Parathyroid adenoma (tissue), 2 donors: ENCODE measurements around the gene ARHGEF7.
A peak's percentile ranks its signal among the peaks of the same experiment; 100 is the strongest.

Experiments used
- H2AFZ ChIP-seq: fragments of 300-600 bp; sonication (generic); one replicate; pipeline ENCODE4 v1.7.0; 2017; ENCODE audit warnings: antibody characterized with exemption, mild to moderate bottlenecking
- H3K27ac ChIP-seq: fragments of 300-600 bp; sonication (generic); one replicate; pipeline ENCODE4 v1.7.0; 2017
- H3K27me3 ChIP-seq: fragments of 300-600 bp; sonication (generic); one replicate; pipeline ENCODE4 v1.7.0; 2017; ENCODE audit warnings: low read length; ENCODE audit not compliant: control insufficient read depth, insufficient read depth
- H3K36me3 ChIP-seq: fragments of 300-600 bp; sonication (generic); one replicate; pipeline ENCODE4 v1.7.0; 2017; ENCODE audit warnings: low read length; ENCODE audit not compliant: control insufficient read depth, insufficient read depth
- H3K4me1 ChIP-seq: fragments of 300-600 bp; sonication (generic); one replicate; pipeline ENCODE4 v1.7.0; 2017; ENCODE audit warnings: control low read depth
- H3K4me2 ChIP-seq: fragments of 300-600 bp; sonication (generic); one replicate; pipeline ENCODE4 v1.7.0; 2017; ENCODE audit warnings: low read length
- H3K4me3 ChIP-seq: fragments of 300-600 bp; sonication (generic); one replicate; pipeline ENCODE4 v1.7.0; 2017; ENCODE audit warnings: low read depth, low read length
- H3K79me2 ChIP-seq: fragments of 300-600 bp; sonication (generic); one replicate; pipeline ENCODE4 v1.7.0; 2017; ENCODE audit warnings: control low read depth
- H3K9ac ChIP-seq: fragments of 300-600 bp; sonication (generic); one replicate; pipeline ENCODE4 v1.7.0; 2017; ENCODE audit warnings: mild to moderate bottlenecking
- H3K9me3 ChIP-seq: fragments of 300-600 bp; sonication (generic); one replicate; pipeline ENCODE4 v1.7.0; 2017; ENCODE audit warnings: low read length; ENCODE audit not compliant: control insufficient read depth
- CTCF ChIP-seq: fragments of 300-600 bp; sonication (generic); IDR thresholded peaks from one replicate; pipeline ENCODE4 v1.7.0; 2017; ENCODE audit warnings: antibody characterized with exemption, mild to moderate bottlenecking
- donor health status: primary hyperparathyroidism.

The ARHGEF7 gene

DNA sequence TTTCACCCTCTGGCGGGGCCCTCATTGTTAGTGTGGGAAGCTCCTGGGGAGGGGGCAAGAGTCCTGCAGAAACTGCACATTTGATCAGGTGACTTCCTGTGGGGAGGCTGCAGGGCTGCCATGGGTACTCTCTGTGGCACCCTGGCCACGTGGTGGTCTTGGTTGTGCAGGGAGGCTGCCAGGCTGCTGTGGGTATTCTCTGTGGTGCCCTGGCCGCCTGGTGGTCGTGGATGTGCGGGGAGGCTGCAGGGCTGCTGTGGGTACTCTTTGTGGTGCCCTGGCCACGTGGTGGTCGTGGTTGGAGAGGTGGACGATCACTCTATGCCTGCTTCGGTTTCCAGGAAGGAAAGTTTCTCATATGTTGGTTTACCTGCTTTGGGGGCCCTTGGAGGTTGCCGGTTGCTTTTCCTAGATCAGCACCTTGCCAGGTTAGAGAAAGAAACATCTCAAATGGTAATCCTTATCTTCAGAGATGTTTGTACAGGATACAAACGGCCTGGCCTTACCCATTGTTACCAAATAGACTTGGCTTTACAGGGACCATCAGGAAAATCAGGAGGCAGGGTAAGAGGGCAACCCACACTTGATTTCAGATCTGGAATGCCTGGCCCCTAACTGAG, 228.2 kb downstream of the ARHGEF7 start:
- Histone ChIP-seq H2AFZ (no peak overlapping the region), H3K36me3 (no peaks in the 10 kb centered on the region), H3K4me3 (no peak overlapping the region), H3K4me2 (no peak overlapping the region), H3K9me3 (no peaks in the 10 kb centered on the region), H3K4me1 (no peaks in the 10 kb centered on the region), H3K9ac (no peak overlapping the region), H3K27ac (no peak overlapping the region), H3K79me2 (no peaks in the 10 kb centered on the region), H3K27me3 (no peaks in the 10 kb centered on the region)
- no peak for TF ChIP-seq CTCF

DNA sequence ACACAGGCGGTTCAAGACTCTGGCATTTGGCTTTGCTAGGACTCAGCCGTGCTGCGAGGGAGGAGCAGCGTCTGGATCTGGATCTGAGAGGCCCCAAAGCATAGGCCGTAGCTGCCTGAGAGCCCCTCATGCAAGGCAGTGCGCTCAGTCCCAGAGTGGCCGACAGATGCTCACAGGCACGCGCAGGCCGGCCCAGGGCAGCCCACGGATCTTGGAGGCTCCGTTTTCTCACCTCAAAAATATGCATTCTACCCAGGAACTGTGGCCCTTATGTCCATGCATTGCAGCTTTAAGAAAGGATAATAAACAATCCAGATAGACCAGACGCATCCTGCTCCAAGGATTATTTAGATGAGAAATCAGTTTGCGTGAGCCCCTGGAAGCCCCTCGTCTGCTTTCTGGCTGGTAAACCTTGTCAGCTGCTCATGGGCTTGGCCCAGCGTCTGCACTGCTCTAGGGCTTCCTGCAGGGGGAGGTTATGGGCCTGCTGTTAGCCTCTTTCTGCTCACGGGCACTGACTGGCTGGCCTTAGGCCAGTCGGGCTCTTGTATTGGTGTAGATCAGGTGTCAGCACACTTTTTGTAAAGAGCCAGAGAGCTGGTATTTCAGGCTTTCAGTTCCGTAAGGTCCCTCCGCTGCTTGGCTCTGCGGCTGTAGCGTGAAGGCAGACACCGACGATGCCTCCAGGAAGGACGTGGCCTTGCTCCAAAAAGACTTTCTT, 229.5 kb downstream of the ARHGEF7 start:
- H2AFZ ChIP-seq = no peak overlapping the region
- H3K36me3 ChIP-seq = no peaks in the 10 kb centered on the region
- no peaks in the 10 kb centered on the region for H3K9me3 ChIP-seq
- no peak overlapping the region for H3K4me3 ChIP-seq
- H3K4me2 ChIP-seq = no peak overlapping the region
- no peaks in the 10 kb centered on the region for H3K79me2 ChIP-seq
- peak; percentile 23 for TF ChIP-seq CTCF
- H3K27ac ChIP-seq = no peak overlapping the region
- no peak overlapping the region for H3K9ac ChIP-seq
- H3K27me3 ChIP-seq = no peaks in the 10 kb centered on the region
- H3K4me1 ChIP-seq = no peaks in the 10 kb centered on the region

- Histone ChIP-seq H3K4me2 (no peak overlapping the region), H3K27me3 (no peaks in the 10 kb centered on the region), H3K9ac (no peak overlapping the region), H3K9me3 (no peaks in the 10 kb centered on the region), H3K4me1 (no peaks in the 10 kb centered on the region), H2AFZ (no peak overlapping the region), H3K27ac (no peak overlapping the region), H3K79me2 (no peaks in the 10 kb centered on the region), H3K36me3 (no peaks in the 10 kb centered on the region), H3K4me3 (no peak overlapping the region)
- no peak for TF ChIP-seq CTCF
These were observed 230.6 kb downstream of the ARHGEF7 start for GRCh38 chr13:111345682-111346081.

- no peaks in the 10 kb centered on the region for H3K4me1 ChIP-seq
- H3K9me3 ChIP-seq = no peaks in the 10 kb centered on the region
- no peak overlapping the region for H3K4me2 ChIP-seq
- no peaks in the 10 kb centered on the region for H3K27me3 ChIP-seq
- H3K79me2 ChIP-seq = no peaks in the 10 kb centered on the region
- no peak overlapping the region for H2AFZ ChIP-seq
- no peak for TF ChIP-seq CTCF
- no peak overlapping the region for H3K9ac ChIP-seq
- no peaks in the 10 kb centered on the region for H3K36me3 ChIP-seq
- H3K27ac ChIP-seq = no peak overlapping the region
- no peak overlapping the region for H3K4me3 ChIP-seq
These were observed 231.1 kb downstream of the ARHGEF7 start for GRCh38 chr13:111346101-111346680.
